Nucleus accumbens (tissue), 56 donors: ENCODE measurements around the gene TCF12.
A peak's percentile ranks its signal among the peaks of the same experiment; 100 is the strongest.

ENCODE experiments used
- DNase-seq, 56 donors: peaks; one replicate each; lab custom pipeline; 2025; lab: John Stamatoyannopoulos, UW

TCF12 gene

DNA sequence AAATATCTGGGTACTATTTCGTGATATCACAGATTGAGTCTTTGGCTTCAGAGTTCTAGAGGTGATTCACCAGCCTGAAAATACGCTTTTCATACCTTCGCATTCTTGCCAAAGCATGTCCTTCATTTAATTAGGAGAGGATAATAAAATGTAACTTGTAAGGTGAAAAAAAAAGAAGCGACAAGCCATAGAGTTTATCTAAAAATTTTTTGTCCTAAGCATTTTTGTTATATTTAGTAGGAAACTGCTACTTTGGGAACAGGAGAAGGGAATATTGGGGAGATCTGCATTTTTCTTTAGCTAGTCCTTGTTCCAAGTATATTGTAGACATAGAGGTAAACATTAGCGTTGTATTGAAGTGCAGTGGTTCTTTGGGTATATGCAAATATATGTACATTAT is 120.1 kb downstream of the TCF12 start:
- no peak for DNase-seq

DNA sequence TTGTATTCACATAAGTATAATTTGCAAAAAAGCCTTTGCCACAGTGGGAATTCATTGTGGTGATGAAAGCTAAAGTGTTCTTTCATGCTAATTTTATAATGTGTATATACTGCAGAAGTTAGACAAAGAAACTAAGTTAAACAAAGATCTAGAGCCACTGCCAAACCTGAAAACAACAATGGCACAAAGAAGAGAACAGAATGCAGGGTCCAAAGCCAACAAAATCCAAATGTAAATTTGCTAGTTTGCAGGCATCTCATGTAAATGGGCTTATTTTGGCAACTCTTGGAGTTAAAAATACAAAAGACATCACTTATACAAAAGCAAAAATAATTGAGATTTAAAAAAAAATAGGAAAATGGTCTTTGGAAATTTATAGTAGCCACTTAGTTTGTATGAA is 123.0 kb downstream of the TCF12 start:
- DNase-seq = no peak

GRCh38 chr15:57044072-57044702 is 125.7 kb downstream of the TCF12 start:
- no peak for DNase-seq

DNA sequence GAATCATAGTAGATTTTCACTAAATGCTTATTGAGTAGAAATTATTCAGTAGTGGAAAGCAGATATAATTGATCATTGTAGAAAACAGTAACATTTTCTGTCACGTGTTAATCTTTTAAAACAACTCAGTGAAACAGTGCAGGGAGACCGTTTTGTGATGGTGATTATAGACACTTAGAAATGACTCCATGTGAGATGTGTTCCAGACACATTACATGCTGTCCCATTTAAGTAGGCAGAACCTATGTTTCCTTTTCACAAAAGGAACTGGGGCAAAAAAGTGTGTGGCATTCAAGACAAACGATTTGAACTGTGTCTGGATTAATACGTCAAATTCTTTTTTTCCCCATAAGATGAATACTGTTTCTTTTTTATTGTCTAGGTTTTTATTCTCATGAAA is 126.5 kb downstream of the TCF12 start:
- DNase-seq = no peak

- DNase-seq = no peak
Measured at GRCh38 chr15:57045741-57046382, 127.4 kb downstream of the TCF12 start.

DNA sequence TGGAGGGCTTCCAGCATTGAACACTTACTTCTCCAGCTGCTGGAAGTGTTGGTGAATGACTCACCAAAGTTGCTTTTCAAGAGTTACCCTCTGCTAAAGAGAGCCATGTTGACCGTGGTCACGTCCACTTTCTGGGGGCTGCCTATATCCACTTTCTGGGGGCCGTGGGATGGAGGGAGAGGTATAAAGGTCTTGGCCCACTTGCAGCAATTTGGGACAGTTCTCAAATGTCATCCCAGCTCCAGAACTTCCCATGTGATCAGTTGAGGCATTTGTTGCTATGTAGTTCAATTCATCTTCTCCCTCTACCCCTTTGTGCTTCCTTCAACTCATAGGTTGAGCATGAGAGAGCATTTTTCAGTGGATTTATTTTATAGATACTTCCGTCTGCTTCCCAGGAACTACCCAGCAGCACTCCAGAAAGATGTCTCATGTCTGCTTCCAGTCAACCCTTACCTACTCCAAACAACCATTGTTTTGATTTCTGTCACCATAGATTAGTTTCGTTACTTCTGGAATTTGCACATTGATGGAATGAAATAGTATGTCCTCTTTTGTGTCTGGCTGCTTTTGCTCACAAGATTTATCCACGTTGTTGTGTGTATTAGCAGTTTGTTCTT is 130.6 kb downstream of the TCF12 start:
- DNase-seq = no peak

DNA sequence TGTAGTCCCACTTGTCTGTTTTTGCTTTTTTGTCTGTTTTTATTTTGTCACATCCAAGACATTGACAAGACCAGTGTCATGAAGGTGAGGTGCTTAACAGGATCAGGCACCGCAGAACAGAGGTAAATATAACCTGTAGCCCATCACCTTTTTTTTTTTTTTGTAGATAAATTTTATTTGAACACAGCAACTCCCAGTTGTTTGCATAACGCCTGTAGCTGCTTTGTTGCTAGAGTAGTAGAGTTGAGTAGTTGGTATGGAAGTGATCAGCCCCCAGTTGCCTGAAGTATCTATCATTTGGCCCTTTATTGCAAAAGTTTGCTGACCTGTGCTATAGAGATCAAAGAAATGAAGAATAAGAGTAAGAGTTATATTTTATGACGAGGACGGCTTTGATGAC is 135.0 kb downstream of the TCF12 start:
- no peak for DNase-seq

DNA sequence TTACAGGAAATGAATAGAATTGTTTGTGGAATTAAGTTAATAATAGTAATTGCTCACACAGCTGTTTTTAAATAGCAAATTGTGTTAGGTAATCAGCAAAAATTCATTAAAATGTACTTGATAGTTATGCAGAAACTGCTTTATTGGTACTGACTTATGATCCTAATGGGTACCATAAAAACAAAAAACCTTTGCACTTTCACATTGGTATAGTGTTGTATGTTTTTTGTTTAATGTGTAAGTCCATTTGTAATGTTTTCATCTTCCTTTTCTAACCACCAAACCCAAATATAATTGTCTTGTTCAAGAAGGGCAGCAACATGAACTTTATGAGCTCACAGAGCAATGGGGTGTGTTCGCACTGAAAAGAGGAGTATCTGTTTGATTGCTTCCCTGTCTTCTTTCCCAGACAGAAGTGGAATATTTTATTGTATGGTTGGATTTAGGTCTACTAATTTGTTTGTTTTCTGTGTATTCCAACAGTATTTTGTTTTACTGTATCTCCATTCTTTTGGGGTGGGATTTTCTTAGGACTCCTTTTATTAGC is 135.8 kb downstream of the TCF12 start:
- DNase-seq = no peak

DNA sequence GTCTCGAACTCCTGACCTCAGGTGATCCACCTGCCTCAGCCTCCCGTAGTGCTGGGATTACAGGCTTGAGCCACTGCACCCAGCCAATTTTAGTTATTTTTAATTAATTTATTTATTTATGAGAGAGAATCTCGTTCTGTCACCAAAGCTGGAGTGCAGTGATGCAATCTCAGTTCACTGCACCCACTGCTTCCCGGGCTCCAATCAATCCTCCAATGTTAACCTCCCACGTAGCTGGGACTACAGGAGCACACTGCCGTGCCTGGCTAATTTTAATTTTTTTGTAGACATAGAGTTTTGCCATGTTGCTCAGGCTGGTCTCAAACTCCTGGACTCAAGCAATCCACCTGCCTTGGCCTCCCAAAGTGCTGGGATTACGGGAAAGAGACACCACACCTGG is 137.9 kb downstream of the TCF12 start:
- DNase-seq = no peak

DNA sequence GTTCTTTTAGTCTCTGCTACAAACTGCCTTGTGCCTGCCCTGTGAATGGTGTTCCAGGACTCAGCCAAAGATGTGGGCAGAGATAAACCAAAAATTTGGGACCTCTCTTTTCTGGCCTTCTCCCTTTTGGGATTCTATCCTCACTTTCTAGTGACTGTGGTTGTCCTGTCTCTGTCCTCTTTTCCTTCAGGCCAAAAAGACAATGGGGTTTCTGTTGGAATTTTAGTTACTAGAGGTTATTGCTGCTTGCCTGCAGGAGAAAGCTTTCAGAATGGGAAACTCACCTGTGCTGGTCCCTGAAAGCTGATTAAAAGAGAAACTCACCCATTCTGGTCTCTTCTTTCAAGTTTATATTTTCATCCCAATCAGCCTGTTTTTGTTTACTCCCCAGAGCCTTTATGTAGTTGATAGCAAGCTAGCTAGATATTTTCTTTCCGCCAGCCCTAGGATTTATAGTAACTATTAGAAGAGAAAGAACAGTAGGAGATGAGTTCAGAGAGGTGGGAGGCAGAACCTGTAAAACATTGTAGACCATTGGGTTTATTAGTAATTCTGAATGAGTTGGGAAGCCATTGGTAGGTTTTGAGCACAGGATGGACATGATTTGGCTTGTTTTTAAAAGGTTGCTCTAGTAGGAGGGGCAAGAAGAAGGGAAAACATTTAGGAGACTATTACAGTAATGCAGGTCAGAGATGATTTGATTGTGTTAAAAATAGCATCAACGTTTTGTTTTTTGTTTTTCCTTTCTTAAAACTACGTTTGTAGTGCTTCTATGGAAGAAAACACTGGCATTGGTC is 138.9 kb downstream of the TCF12 start:
- DNase-seq = no peak

DNA sequence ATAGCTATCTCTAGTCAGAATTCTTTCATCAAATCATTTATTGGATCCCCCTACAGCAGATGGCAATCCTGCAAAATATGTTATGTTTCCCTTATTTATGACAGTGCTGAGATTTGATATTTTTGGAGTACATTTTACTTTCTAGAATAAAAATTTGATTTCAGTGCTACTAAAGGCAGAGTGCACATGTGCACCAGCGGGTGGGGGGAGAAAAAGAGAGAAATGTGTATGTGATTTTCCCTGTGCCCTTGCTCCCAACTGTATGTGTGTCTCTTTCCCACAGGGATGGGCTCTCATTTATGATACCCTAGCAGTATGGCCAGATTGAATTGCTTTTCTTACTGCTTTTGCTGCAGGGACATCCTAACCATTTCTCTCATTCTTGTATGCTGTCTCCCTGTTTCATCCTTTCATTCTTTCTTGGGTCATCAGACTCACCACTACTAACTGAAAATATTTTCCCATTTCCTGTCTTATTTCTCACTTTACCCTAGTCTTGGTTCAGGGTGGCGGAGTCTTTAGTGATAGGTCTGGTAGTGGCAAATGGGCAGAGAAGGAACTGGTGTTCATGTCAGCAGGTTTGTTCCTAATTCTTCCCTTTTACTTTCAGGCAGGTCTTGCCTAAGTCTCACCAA is 140.7 kb downstream of the TCF12 start:
- DNase-seq = no peak

GRCh38 chr15:57060799-57061198 is 142.4 kb downstream of the TCF12 start:
- DNase-seq = peak in 16 of 56 donors; percentile 3 to 57 (median 22)

DNA sequence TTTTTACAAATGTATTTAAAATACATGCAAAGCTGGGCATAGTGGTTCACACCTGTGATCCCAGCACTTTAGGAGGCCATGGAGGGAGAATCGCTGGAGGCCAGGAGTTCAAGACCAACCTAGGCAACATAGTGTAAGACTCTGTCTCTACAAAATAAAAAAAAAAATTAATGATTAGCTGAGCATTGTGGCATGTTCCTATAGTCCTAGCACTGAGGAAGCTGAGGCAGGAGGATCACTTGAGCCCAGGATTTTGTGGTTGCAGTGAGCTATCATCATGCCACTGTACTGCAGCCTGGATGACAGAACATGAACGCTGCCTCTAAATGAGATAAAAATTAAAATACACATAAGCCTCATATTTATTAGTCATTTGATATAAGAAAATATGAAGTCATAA is 142.8 kb downstream of the TCF12 start:
- no peak for DNase-seq

DNA sequence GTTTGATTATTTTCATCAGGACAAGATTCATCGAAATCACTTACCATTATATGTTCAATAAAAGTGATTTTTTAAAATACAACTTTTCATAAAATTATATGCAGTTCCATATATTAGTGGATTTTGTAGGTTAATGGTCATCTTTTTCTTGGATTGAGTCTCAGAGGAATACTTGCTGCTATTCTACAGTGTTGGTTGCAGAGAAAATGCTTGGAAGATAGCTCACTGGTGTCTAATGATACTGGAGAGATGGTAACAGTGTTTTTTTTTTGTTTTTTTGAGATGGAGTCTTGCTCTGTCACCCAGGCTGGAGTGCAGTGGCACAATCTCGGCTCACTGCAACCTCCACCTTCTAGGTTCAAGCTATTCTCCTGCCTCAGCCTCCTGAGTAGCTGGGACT is 143.3 kb downstream of the TCF12 start:
- DNase-seq = no peak

- DNase-seq = no peak
Measured at GRCh38 chr15:57064033-57064432, 145.6 kb downstream of the TCF12 start.

DNA sequence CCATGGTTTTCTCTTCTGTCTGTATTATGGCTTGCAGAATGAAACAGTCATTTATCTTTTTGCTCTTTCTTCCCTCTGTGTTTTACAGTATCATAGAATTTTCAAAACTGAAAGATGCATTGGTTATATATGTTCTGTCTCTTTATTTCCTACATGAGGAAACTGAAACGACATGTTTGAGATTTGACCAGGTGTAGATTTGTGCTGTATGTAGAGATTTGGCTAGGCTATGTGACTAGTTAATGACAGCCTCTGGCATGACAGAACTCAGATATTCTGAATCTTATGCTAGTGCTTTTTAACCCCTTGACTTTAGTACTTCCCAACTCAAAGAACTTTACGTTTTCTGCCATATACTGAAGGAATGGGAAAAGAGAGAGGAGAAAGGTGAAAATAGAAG is 151.0 kb downstream of the TCF12 start:
- DNase-seq = no peak

GRCh38 chr15:57070674-57071073 is 152.2 kb downstream of the TCF12 start:
- no peak for DNase-seq

- DNase-seq = peak in 17 of 56 donors; percentile 3 to 59 (median 26)
Measured at GRCh38 chr15:57079446-57079845, 161.0 kb downstream of the TCF12 start.

DNA sequence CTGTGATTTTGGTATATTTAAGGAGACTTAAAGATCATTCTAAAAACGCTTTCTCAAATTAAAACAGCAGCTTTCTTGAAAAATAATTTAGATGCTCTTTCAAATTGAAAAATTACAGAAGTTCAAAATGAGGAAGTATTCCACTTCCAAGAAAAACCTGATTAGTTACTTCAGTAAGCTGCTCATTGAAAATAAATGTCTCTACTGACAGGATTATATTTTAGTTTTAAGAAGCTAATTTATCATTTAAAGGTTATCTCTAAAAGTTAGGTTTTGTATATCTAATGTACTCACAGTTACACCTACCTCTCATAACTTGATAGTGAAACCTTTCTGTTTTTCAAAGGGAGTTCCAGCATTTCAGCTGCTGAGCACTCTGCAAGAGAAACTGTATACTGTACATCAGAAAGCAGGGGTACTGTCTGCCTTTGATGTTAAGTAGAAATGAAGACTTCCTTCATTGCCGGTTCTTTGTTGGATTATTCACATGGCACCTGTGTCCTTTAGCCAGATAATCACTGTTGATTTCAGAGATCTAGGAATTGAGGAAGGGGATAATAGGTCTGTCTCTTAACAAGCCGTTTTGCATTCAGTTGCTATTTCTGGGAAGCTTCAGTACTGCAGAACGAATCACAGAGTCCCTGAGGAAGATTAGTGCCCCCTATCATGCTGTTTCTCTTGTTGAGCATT is 161.6 kb downstream of the TCF12 start:
- no peak for DNase-seq
